IPS DF 6.9 (cell line): ENCODE results near the gene APOL2.
"Not testable (repeated sequence)": the region's sequence is repeated elsewhere in the genome, so short reads cannot be mapped to it uniquely, and the experiment has no call there.

Source experiments
- DNase-seq: peaks from one replicate; pipeline ENCODE4 v3.0.0-alpha.2; 2013; ENCODE audit warnings: low read depth, low spot score
- H3K27ac ChIP-seq: one replicate; pipeline ENCODE4 v1.5.1; 2013; ENCODE audit warnings: low read length, control low read depth
- H3K27me3 ChIP-seq: 2 replicates; pipeline ENCODE4 v1.6.1; 2013; ENCODE audit warnings: mild to moderate bottlenecking, low read length; ENCODE audit not compliant: control insufficient read depth, insufficient read depth
- H3K36me3 ChIP-seq: 2 replicates; pipeline ENCODE4 v1.6.1; 2013; ENCODE audit warnings: low read length; ENCODE audit not compliant: control insufficient read depth, insufficient read depth
- H3K4me1 ChIP-seq: 2 replicates; pipeline ENCODE4 v1.6.1; 2013; ENCODE audit warnings: low read length; ENCODE audit not compliant: control insufficient read depth, insufficient read depth
- H3K4me3 ChIP-seq: 2 replicates; pipeline ENCODE4 v1.5.1; 2013; ENCODE audit warnings: mild to moderate bottlenecking, low read length
- H3K9me3 ChIP-seq: 2 replicates; pipeline ENCODE4 v1.6.1; 2013; ENCODE audit warnings: low read length, inconsistent platforms; ENCODE audit not compliant: control insufficient read depth, insufficient read depth
- WGBS: extraction: QIAGEN DNeasy Blood & Tissue Kit; methylation state at CpG from one replicate; pipeline ENCODE4 v1.1.7; 2013; ENCODE audit warnings: mixed read lengths, missing lambda C conversion rate; ENCODE audit not compliant: insufficient read length, insufficient coverage; 5-methylcytosine and 5-hydroxymethylcytosine counted together

APOL2 gene

DNA sequence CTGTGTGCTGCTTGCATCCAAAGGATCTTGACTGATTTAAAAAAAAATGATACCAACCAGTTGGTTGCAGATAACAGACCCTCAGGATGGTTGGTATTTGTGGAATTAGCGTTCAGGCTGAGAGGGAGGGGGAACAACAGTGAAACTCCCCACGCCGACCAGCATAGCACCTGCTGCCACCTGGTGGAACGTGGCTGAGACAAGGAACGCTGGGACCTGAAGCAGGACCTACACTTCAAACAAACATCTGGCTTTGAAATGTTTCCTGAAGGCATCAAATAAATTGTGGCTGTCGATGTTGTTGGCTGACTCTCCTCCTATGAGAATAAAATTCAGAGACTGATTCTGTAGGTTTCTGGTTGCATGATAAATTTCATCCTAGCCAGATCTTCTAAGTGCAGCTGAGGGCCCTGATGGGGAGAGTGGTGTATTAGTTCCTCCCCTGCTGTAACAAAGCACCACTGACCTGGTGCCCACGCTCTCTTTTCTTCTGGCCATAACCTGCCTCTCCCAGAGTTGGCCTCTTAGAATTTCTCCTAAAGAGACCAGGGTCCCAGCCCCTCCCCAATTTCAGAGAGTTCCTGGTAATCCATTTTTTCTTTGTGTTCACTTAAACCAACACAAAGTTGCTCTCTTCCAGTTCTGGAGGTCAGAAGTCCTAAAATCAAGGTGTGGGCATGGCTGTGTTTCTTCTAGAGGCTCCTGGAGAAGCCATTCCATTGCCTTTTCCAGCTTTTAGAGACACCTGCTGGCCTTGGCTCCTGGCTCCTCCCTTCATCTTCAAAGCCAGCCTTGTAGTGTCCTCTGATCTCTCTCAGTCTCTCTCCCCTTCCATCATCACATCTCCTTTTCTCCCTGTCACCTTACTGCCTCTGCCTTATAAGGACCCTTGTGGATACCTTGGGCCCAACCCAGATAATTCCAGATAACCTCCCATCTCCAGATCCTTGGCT, 17.3 kb downstream of the APOL2 start:
- WGBS = no CpG with 5 or more reads among the region's 7 CpGs
- DNase-seq = peak; percentile 43
- Histone ChIP-seq H3K27ac (no peak overlapping the region), H3K4me1 (no peaks in the 10 kb centered on the region; the same call in 1 of the 2 replicates), H3K27me3 (no peaks in the 10 kb centered on the region), H3K4me3 (no peak overlapping the region), H3K9me3 (no peaks in the 10 kb centered on the region), H3K36me3 (no peaks in the 10 kb centered on the region)

GRCh38 chr22:36220451-36220921, 18.8 kb downstream of the APOL2 start:
- Histone ChIP-seq H3K27me3 (no peaks in the 10 kb centered on the region), H3K9me3 (no peaks in the 10 kb centered on the region), H3K27ac (no peak overlapping the region), H3K4me3 (no peak overlapping the region), H3K4me1 (no peaks in the 10 kb centered on the region; the same call in 1 of the 2 replicates), H3K36me3 (no peaks in the 10 kb centered on the region)
- no CpG with 5 or more reads among the region's 9 CpGs for WGBS
- no peak for DNase-seq

GRCh38 chr22:36218648-36219193, 20.6 kb downstream of the APOL2 start:
- Histone ChIP-seq H3K27me3 (no peaks in the 10 kb centered on the region), H3K4me3 (no peak overlapping the region), H3K9me3 (no peaks in the 10 kb centered on the region), H3K4me1 (no peaks in the 10 kb centered on the region; the same call in 1 of the 2 replicates), H3K27ac (no peak overlapping the region), H3K36me3 (no peaks in the 10 kb centered on the region)
- no peak for DNase-seq
- no CpG with 5 or more reads among the region's 7 CpGs for WGBS

- Histone ChIP-seq H3K27me3 (no peaks in the 10 kb centered on the region), H3K4me1 (no peaks in the 10 kb centered on the region), H3K4me3 (no peak overlapping the region), H3K36me3 (no peaks in the 10 kb centered on the region), H3K9me3 (no peaks in the 10 kb centered on the region), H3K27ac (no peak overlapping the region)
- no peak for DNase-seq
- no CpG with 5 or more reads among the region's 2 CpGs for WGBS
These were observed 23.3 kb downstream of the APOL2 start for GRCh38 chr22:36215981-36216380.

- H3K4me3 ChIP-seq = no peak overlapping the region
These were observed 25.7 kb downstream of the APOL2 start for GRCh38 chr22:36213586-36213985.

GRCh38 chr22:36212901-36213300, 26.4 kb downstream of the APOL2 start:
- H3K4me1 ChIP-seq = no peaks in the 10 kb centered on the region
- no peak for DNase-seq

More at GRCh38 chr22:36213586-36213985, 25.7 kb downstream of the APOL2 start:
- no CpG with 5 or more reads among the region's 4 CpGs for WGBS
- DNase-seq = no peak
- no peaks in the 10 kb centered on the region for H3K4me1 ChIP-seq
- H3K27ac ChIP-seq = no peak overlapping the region
- H3K27me3 ChIP-seq = no peaks in the 10 kb centered on the region; the same call in 1 of the 2 replicates
- H3K9me3 ChIP-seq = peaks cover 1% of the 10 kb centered on the region
- H3K36me3 ChIP-seq = no peaks in the 10 kb centered on the region

DNA sequence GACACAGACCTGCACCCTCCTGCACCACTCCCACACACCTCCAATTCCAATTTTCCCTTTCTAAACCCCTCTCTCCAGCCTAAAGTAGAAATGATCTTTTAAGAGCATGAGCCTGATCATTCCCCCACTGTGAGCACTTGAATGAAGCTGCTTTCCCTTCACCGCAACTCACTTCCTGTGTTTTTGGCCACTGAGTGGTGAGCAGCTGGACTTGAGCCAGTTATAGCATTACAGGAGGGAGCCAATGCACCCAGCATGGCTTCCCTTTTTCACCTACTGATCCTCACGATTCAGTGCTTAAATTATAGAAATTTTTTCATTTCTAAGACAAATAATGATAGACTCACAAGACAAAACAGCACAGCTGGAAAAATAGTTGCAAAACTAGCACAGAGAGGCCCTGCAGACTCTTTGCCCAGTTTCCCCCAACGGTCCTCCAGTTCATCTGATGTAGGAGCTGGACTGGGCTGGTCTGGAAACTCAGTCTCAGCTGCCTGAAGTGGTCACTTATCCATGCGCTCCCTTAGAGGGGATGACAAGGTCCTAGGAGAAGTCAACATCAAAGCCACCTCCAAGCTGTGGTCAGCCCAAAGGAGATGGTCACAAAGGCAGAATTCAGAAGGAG, 28.0 kb downstream of the APOL2 start:
- H3K27me3 ChIP-seq = no peaks in the 10 kb centered on the region; the same call in 1 of the 2 replicates
- DNase-seq = no peak
- H3K4me3 ChIP-seq = no peak overlapping the region
- H3K27ac ChIP-seq = no peak overlapping the region
- WGBS = no CpG with 5 or more reads among the region's 4 CpGs
- peaks cover 1% of the 10 kb centered on the region for H3K9me3 ChIP-seq
- H3K4me1 ChIP-seq = no peaks in the 10 kb centered on the region
- no peaks in the 10 kb centered on the region for H3K36me3 ChIP-seq

More at GRCh38 chr22:36212901-36213300, 26.4 kb downstream of the APOL2 start:
- Histone ChIP-seq H3K4me3 (no peak overlapping the region), H3K27ac (no peak overlapping the region), H3K36me3 (no peaks in the 10 kb centered on the region), H3K9me3 (peaks cover 1% of the 10 kb centered on the region), H3K27me3 (no peaks in the 10 kb centered on the region; the same call in 1 of the 2 replicates)

DNA sequence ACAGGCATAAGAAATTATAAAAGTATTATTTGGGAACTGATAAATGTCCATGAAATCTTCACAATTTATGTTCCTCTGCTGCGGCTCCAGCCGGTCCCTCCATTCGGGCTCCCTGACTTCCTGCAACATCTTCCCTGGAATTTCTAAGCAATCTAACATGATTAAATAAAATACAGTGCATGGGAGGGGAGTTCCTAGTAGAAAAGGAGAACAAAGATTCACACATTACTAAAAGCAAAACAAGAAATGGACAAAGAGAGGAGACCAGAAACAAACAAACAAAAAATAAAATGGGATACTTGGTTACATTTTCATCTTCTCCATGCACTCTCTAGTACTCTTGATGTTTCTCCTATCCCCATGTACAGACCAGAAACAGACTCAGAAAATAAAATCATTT, 29.1 kb downstream of the APOL2 start:
- no peaks in the 10 kb centered on the region for H3K4me1 ChIP-seq

DNA sequence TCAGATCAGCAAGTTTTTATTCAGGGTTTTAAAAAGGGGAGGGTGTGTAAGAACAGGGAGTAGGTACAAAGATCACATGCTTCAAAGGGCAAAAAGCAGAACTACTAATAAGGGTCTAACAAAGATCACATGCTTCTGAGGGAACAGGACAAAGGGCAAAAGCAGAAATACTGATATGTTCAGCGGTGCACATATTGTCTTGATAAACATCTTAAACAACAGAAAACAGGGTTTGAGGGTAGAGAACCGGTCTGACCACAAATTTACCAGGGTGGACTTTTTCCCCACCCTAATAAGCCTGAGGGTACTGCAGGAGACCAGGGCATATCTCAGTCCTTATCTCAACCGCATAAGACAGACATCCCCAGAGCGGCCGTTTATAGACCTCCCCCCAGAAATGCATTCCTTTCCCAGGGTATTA, 29.8 kb downstream of the APOL2 start:
- not testable (repeated sequence) for H3K4me1 ChIP-seq, DNase-seq, H3K9me3 ChIP-seq, H3K4me3 ChIP-seq, H3K27ac ChIP-seq, H3K36me3 ChIP-seq, H3K27me3 ChIP-seq
- no CpG with 5 or more reads among the region's 5 CpGs for WGBS

More for the DNA sequence above, 29.1 kb downstream of the APOL2 start:
- Histone ChIP-seq H3K4me3 (no peak overlapping the region), H3K36me3 (no peaks in the 10 kb centered on the region), H3K9me3 (peaks cover 1% of the 10 kb centered on the region), H3K27me3 (no peaks in the 10 kb centered on the region; the same call in 1 of the 2 replicates), H3K27ac (no peak overlapping the region)
- WGBS = no CpG with 5 or more reads among the region's 3 CpGs
- DNase-seq = no peak

GRCh38 chr22:36208914-36209313, 30.4 kb downstream of the APOL2 start:
- WGBS = no CpG with 5 or more reads among the region's 1 CpG
- H3K27me3 ChIP-seq = no peaks in the 10 kb centered on the region; the same call in 1 of the 2 replicates

More at GRCh38 chr22:36208914-36209313, 30.4 kb downstream of the APOL2 start:
- H3K27ac ChIP-seq = no peak overlapping the region
- peaks cover 1% of the 10 kb centered on the region for H3K9me3 ChIP-seq
- no peak for DNase-seq
- H3K36me3 ChIP-seq = no peaks in the 10 kb centered on the region
- no peak overlapping the region for H3K4me3 ChIP-seq
- H3K4me1 ChIP-seq = no peaks in the 10 kb centered on the region
